ENCODE results near the gene DPYSL4.

DPYSL4 gene

GRCh38 chr10:132186488-132187429 lies at the start of gene DPYSL4:
DPYSL4 (plus strand) TSS chr10:132186948; CDS start chr10:132187064, 116 bp downstream.
- no peak for DNase-seq

GRCh38 chr10:132137111-132138072 lies 49.4 kb upstream of the DPYSL4 start:
- DNase-seq, result no peak

DNA sequence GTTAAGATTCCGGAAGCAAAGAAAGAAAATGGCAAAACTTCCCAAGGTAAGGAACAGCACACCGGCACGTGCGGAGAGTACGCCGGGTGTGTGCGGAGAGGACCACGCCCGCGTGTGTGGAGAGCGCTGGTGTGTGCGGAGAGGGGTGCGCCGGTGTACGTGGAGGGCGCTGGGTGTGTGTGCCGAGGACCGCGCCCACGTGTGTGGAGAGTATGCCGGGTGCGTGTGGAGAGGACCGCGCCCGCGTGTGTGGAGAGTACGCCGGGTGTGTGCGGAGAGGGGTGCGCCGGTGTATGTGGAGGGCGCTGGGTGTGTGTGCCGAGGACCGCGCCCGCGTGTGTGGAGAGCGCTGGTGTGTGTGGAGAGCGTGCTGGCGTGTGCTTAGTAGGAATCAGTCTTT lies 48.6 kb upstream of the DPYSL4 start:
- no peak for DNase-seq

GRCh38 chr10:132138596-132138995 lies 48.2 kb upstream of the DPYSL4 start:
- no peak for DNase-seq

DNA sequence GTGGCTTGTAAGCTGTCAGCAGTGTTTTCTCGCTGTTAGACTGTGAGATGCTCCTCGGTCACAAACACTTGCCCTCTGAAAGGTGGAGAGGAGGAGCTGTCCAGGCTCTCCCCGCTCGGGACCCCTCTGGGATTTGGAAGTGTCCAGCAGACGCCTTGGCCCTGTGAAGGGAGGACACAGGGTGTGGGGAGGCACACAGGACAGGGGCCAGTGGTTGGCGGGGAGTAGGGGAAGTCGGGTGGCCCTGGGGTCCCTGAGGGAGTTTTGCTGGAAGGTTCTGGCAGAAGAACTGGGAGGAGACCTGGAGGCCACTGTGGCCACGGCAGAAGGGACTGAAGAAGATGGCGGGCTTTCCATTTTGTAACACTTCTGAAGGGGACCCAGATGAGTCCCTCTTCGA lies 47.2 kb upstream of the DPYSL4 start:
- no peak for DNase-seq

DNA sequence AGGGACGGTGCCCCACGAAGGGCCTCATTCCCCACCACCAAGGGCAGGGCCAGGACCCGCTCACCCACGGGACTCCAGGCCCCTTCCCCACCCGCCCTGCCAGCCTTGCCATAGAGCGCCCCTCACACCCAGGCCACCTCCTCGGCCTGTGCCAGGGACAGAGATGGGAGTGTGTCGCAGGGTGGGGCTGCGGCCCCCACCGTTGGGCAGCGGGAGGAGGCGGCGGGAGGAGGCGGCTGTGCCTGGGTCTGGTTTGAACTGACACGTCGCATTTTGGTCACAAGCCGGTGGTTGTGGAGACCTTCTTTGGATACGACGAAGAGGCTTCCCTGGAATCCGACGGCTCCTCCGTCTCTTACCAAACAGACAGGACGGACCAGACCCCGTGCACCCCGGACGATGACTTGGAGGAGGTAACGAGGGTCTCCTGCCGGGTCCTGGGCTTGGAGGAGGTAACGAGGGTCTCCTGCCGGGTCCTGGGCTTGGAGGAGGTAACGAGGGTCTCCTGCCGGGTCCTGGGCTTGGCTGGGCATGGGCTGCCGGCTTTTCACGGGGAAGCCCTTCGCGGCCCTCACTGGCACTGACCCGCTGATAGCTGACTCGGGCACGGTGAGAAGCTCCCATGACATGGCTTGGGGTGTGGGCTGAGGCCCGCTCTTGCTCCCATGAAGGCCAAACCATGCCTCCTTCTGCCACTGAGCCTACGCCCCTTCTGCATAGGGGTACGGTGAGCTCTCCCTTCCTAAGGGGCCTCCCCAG lies 46.4 kb upstream of the DPYSL4 start:
- DNase-seq, result peak; percentile 2

GRCh38 chr10:132141076-132141475 lies 45.7 kb upstream of the DPYSL4 start:
- no peak for DNase-seq

GRCh38 chr10:132141526-132142395 lies 45.0 kb upstream of the DPYSL4 start:
- no peak for DNase-seq

GRCh38 chr10:132142396-132143161 lies 44.2 kb upstream of the DPYSL4 start:
- DNase-seq, result no peak

- no peak for DNase-seq
Measured at GRCh38 chr10:132143162-132143561, 43.6 kb upstream of the DPYSL4 start.

- DNase-seq, result no peak
Measured at GRCh38 chr10:132144086-132144485, 42.7 kb upstream of the DPYSL4 start.

DNA sequence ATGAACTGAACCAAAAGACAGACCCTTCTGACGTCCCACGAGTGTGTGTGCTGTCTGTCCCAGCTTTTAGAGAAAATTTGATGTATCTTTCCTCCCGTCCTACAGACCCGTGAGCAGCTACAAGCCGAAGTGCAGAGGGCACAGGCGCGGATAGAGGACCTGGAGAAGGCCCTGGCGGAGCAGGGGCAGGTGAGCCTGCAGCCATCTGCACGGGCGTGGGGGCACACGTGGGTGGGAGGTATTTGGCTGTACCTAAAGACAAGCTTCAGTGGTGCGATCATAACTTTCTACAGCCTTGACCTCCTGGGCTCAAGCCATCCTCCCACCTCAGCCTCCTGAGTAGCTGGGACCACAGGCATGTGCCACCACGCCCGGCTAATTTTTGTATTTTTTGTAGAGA lies 41.7 kb upstream of the DPYSL4 start:
- DNase-seq, result no peak

DNA sequence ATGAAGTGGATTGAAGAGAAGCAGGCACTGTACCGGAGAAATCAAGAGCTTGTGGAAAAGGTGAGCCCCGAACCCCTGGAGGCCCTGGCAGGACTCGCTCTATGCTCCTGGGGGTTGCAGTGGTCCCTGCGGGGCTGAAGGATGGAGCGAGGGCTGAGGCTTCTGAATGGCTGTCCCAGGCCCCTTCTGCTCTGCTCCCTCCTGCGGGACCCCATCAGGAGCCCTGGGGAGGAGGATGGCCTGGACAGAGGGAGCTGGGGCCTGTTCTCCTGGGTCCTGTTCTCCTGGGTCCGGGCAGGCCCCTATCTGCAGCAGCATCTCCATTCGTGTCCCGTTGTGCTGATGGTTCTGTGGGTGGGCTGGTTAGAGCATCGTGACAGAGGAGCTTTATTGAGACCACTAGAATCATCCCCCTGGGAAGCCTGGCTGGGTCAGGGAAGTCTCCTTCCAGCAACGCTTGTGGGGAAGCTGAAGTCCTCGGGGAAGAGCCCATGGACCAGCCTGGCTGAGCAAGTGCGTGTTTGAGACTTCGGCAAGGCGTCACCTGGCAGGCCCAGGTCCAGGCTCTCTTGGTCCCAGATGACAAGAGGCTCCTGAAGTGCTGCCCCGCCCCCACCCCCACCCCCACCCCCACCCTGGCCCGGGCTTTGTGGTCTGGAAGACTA lies 41.1 kb upstream of the DPYSL4 start:
- no peak for DNase-seq

- DNase-seq, result no peak
Measured at GRCh38 chr10:132146271-132146671, 40.5 kb upstream of the DPYSL4 start.

DNA sequence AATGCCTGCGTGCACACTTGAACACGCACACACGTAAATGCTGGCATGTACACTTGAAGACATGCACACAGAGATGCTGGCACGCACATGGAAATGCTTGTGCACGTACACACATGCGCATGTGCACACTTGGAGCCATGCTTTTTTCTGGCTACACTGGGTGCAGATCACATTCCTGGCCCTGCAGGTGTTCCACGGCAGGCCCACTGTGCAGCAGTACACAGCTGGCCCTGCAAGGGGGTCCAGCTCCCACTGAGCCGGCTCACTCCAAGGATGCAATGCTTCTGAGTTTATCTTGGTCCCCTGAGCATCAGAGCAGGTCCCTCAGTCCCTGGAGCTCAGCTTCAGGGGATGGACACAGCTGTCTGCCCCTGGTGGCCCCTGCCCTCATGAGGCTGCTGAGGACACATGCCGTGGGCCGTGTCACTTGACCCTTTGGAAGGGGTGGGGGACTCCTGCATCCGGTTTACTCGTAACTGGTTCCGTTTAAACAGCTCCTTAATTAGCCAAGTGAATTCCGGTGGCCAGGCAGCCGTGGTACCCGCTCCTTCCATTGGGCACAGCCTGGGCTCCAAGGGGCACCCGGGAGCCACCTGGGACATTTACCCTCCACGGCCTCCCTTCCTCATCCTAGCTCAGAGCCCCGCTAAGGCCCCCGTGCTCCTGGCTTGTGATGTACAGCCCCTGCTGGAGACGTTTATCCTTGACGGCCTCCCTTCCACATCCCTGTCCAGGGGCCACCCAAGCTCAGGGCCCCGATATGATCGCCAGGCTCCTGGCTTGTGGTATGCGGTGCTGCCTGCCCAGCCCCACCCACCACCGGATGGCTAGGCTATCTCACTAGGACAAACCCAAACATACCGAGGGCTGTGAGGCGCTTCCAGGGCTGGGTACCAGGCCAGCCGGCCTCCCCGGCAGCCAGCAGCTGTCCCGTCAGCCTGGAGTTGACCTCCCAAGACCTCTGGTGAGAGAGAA lies 39.5 kb upstream of the DPYSL4 start:
- peak; percentile 25 for DNase-seq

GRCh38 chr10:132148261-132149251 lies 38.2 kb upstream of the DPYSL4 start:
- peak; percentile 7 for DNase-seq

GRCh38 chr10:132149271-132149670 lies 37.5 kb upstream of the DPYSL4 start:
- DNase-seq, result peak; percentile 6

- no peak for DNase-seq
Measured at GRCh38 chr10:132149917-132150316, 36.8 kb upstream of the DPYSL4 start.

All from left hindlimb (tissue), 1 donor.